ENCODE data around the gene AWAT2.

GRCh38 chrX:70025464-70025863, 24.3 kb downstream of the AWAT2 start:
- TF ChIP-seq CTCF (conservative IDR thresholded peaks at IDR 0.05): no peak
- no peak for TF ChIP-seq EZH2 (IDR thresholded peaks at IDR 0.05; ENCODE audit: low read depth)
